ENCODE measurements around the gene RABGGTB.

DNA sequence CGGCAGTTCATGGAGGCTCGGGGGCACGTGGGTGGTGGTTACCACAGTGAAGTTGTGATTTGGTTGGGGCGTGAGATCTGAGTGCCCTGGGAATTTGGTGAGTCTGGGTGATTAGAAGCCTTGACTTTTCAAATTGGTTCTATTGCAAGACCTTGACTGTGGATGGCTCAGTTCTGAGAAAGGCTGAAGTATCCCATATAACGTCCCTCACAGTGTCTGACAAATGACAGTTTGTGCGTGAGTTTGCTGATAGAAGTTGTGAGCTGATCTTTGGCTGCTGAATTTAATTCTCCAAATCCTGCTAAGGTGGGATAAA, 11.2 kb downstream of the RABGGTB start:
- TF ChIP-seq, protein P1, sequence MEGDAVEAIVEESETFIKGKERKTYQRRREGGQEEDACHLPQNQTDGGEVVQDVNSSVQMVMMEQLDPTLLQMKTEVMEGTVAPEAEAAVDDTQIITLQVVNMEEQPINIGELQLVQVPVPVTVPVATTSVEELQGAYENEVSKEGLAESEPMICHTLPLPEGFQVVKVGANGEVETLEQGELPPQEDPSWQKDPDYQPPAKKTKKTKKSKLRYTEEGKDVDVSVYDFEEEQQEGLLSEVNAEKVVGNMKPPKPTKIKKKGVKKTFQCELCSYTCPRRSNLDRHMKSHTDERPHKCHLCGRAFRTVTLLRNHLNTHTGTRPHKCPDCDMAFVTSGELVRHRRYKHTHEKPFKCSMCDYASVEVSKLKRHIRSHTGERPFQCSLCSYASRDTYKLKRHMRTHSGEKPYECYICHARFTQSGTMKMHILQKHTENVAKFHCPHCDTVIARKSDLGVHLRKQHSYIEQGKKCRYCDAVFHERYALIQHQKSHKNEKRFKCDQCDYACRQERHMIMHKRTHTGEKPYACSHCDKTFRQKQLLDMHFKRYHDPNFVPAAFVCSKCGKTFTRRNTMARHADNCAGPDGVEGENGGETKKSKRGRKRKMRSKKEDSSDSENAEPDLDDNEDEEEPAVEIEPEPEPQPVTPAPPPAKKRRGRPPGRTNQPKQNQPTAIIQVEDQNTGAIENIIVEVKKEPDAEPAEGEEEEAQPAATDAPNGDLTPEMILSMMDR (conservative IDR thresholded peaks at IDR 0.05; ENCODE audit: low read length), result no peak
- no peak for TF ChIP-seq EZH2phosphoT487 (IDR thresholded peaks at IDR 0.05; ENCODE audit: borderline replicate concordance)

Data from Loucy (cell line).